SH-SY5Y (cell line): ENCODE data around the gene OR1K1.

Experiments
- GATA2 ChIP-seq: IDR thresholded peaks from 2 replicates; pipeline ENCODE4 v1.6.1; 2011; ENCODE audit warnings: mild to moderate bottlenecking, low read depth, low read length
- GATA3 ChIP-seq: IDR thresholded peaks from 2 replicates; pipeline ENCODE4 v1.6.1; 2011; ENCODE audit warnings: low read depth, mild to moderate bottlenecking, low read length, moderate library complexity

GRCh38 chr9:122808141-122808540 lies 8.2 kb downstream of the OR1K1 start:
- TF ChIP-seq GATA2 = no peak
- TF ChIP-seq GATA3 = no peak
